ENCODE results near the gene TXNL1.

- TF ChIP-seq CTCF (IDR thresholded peaks at IDR 0.05) (no peak), POLR2A (IDR thresholded peaks at IDR 0.05) (no peak)
These were observed 58.9 kb downstream of the TXNL1 start for GRCh38 chr18:56579451-56579850.
